Keratinocyte (primary cell): Measurements from ENCODE around the gene AKNA.

Experiments used
- EZH2 ChIP-seq: IDR thresholded peaks from one replicate; pipeline ENCODE4 v1.6.1; 2012; ENCODE audit warnings: inconsistent platforms, mild to moderate bottlenecking, low read length, moderate library complexity
- TF ChIP-seq, protein P1 (sequence below), 3 experiments: IDR thresholded peaks in 1 of 3; conservative IDR thresholded peaks in 1 of 3; optimal IDR thresholded peaks in 1 of 3; 2 replicates in 2 of 3; 3 replicates in 1 of 3; pipeline versions ENCODE3 to v1.5.1; 2011; ENCODE audit warnings: low read length in 3 of 3, mild to moderate bottlenecking in 3 of 3, moderate library complexity in 2 of 3, control low read depth in 1 of 3, inconsistent platforms in 1 of 3; ENCODE audit not compliant: insufficient read depth in 2 of 3; ENCODE audit errors: extremely low read depth in 1 of 3

DNA sequence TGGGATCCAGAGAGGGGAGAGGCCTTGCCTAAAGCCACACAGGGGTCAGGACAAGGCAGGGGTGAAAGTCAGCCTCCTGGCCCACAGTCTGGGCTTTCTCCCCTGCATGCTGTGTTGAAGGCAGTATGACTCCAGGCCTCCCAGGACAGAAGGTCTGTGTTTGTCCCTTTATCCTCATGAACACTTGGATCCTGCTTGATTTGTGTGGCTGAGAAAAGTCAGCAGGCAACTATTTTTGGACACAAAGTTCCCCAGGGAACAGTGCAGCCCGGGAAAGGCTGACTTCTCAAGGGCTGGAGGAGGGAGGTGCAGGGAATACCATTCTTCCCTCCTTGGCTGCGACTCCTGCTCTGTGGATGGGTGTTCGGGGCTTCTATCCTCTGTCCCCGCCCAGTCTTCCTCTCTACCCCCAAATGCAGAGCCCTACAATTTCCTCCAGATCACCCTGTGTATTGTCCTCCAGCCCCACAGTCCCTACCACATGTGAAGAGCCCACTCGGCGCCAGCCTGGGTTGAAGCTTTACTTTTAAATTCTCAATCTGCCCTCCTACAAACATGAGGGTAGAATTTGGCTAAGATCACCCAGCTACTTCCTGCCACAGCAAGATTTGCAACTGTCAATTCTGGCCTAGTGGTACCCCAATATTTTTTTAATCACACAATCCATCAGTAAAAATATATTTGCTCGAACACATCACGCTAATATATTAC, 4.1 kb downstream of the AKNA start:
- TF ChIP-seq, protein P1, sequence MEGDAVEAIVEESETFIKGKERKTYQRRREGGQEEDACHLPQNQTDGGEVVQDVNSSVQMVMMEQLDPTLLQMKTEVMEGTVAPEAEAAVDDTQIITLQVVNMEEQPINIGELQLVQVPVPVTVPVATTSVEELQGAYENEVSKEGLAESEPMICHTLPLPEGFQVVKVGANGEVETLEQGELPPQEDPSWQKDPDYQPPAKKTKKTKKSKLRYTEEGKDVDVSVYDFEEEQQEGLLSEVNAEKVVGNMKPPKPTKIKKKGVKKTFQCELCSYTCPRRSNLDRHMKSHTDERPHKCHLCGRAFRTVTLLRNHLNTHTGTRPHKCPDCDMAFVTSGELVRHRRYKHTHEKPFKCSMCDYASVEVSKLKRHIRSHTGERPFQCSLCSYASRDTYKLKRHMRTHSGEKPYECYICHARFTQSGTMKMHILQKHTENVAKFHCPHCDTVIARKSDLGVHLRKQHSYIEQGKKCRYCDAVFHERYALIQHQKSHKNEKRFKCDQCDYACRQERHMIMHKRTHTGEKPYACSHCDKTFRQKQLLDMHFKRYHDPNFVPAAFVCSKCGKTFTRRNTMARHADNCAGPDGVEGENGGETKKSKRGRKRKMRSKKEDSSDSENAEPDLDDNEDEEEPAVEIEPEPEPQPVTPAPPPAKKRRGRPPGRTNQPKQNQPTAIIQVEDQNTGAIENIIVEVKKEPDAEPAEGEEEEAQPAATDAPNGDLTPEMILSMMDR (optimal IDR thresholded peaks at IDR 0.05 in 1 of 3, IDR thresholded peaks at IDR 0.05 in 1 of 3, conservative IDR thresholded peaks at IDR 0.05 in 1 of 3; ENCODE audit: extremely low read depth in 1 of 3, insufficient read depth in 2 of 3, low read length in 3 of 3), result no peak
- no peak for TF ChIP-seq EZH2
